Measurements from ENCODE around the gene SPDYE1.
"Not testable (repeated sequence)": the region's sequence is repeated elsewhere in the genome, so short reads cannot be mapped to it uniquely, and the experiment has no call there.

SPDYE1 gene, protein sequence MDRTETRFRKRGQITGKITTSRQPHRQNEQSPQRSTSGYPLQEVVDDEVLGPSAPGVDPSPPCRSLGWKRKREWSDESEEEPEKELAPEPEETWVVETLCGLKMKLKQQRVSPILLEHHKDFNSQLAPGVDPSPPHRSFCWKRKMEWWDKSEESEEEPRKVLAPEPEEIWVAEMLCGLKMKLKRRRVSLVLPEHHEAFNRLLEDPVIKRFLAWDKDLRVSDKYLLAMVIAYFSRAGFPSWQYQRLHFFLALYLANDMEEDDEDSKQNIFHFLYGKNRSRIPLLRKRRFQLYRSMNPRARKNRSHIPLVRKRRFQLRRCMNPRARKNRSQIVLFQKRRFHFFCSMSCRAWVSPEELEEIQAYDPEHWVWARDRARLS

DNA sequence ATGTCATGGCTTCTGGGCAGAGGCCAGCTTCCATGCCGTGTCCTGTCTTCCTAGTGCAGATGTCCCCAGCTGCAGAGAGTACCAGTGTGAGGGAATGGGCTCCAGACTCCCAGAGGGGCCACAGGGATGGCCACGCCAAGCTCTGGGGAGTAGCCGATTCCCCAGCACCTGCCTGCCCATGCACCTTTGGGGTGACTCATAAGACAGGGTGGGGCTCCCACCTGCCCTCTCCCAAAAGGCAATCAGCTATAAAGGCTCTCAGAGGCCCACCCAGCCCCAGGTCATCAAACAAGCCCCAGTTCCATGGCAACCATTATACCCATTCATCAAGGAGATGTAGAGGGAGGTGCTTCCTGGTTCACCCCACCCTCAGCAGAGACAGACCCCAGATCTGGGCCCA, at the start of gene SPDYE1:
Gene SPDYE1 (plus strand): TSS at position 366 of the 400 bp plus-strand sequence. CDS start 2,053 bp downstream, outside the sequence.
- not testable (repeated sequence) for DNase-seq

DNA sequence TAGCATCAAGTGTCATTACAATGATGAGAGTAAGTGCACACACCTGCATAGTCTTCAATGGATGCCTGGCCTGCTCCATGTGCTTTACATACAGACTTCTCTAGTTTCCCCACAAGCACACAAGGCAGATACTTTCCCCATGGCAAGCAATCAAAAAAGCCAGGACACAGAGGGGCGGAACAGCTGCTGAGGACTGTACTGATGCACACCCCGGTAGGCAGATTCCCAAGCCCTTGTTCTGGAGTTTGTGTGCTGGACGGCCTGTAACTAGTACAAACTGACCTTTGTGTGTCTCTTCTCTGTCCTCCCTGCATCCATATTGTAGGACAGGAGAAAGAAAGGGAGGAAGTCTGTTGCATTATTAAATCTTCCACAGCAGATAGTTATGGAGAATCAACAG, 45.7 kb upstream of the SPDYE1 start:
- DNase-seq, result no peak

GRCh38 chr7:43953071-43953470, 44.6 kb upstream of the SPDYE1 start:
- DNase-seq, result no peak

DNA sequence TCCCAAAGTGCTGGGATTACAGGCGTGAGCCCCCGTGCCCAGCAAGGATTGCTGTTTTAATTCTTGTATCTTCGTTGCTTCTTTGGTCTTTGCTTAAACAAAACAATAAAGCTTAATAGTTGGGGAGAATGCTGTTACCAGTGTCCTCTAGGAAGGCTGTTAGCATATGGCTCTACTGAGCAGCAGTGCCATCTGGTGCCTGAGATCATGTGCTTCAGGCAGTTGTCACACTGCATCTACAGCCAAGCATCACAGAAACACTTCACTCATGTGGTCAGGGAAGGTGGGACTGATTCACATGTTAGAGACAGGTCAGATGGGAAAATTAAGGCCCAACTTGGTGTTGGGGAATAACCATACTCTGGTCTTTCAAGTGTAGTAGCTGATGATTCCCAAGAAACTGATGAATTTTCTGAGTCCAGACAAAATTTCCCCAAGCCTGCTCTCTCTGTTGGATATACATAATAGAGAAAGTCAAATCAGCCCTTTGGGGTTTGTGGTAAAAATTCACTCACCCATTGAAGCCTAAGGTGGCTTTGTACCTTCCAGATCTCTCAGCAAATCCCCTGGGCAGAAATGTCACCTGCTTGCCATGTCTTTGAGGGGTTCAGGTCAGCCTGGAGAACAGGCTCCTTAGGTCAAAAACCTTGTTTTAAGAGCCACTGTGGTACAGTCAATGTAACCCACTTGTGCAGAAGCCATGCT, 43.0 kb upstream of the SPDYE1 start:
- DNase-seq, result peak in 1 of 2 donors; percentile 7

DNA sequence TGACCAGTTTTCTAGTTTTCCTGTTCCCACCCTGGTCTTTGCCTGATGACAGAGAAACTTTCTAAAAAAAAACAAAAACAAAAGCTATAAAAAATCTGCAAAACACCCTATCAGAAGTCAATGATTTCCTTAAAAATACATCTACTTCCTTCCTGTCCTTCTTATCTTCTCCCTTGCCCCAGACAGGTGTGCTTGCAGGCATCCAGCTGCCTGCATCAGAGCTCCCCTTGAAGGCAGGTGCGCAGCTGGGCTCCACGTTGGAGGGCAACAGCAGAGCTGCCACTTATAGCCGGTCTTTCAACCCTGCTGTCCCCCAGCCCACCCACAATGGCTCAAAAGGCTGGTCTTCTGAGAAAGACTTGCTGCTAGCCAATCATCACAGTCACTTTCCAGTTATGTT, 41.7 kb upstream of the SPDYE1 start:
- DNase-seq, result no peak

DNA sequence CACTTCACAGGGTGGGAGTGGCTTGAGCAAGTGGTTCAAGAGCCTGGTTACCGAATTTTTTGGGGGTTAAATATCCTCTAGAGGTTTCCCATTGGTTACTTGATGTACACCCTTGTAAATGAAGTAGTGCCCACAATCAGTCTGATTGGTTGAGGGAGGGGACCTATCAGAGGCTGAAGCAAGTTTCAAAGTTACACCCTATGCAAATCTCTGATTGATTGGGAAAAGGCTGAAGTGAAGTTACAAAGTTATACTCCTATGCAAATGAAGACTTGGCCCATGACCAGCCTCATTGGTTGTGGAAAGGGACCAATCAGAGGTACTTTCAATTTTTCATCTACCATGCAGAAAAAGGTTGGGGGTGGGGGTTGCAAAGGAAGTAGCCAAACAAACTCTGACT, 36.8 kb upstream of the SPDYE1 start:
- no peak for DNase-seq

DNA sequence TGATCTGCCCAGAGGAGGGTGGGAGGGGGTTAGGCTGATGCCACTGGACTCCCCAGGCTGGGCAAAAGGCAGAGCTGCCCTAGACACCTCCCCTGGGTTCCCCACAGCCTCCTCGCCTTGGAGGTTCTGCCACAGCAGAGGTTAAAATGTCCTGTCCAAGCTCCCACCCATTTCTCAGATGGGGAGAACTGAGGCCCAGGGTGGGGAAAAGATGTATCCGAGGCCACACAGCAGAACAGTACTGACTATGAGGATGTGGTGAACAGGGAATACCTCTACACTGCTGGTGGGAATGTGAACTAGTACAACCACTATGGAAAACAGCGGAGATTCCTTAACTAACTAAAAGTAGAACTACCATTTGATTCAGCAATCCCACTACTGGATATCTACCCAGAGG, 31.3 kb upstream of the SPDYE1 start:
- DNase-seq, result not testable (repeated sequence)

DNA sequence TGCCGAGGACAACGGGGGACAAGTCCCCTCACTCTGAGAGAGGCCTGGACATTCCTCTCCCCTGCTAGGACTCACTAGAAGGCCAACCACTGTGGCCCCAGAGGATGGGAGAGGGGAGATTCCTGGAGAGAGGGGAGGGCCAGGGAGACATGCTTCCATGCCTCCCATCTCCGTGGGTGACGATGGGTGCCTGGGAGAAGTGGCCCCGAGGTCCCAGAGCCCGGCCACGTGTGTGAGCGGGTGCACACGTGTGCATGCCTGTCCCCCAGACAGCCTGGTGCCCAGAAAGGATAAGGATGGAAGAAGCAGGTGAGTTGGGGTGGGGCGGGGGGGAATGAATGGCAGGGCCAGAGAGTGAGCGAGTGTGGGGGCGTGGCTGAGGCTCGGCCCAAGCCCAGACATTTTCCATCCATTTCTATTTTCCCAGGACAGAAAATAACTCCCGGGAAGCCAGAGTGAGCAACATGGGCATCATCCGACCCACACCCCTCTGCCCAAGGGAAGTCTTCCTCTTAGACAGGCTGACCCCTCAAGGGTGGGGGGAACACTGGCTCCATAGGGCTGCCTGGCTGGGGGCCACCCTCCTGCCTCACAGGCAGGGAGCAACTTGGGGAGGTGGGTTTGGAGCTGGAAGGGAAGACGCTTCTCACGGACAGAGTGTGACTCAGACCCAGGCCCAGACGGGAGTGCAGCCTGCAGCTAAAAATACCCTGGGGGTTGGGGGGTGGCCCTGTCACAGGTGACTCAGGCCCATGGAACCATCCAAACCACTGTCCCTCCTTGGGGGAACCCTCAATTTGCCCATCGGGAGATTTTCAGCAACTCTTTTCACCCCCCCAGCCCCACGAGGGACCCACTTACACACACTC, 29.3 kb upstream of the SPDYE1 start:
- not testable (repeated sequence) for DNase-seq

DNA sequence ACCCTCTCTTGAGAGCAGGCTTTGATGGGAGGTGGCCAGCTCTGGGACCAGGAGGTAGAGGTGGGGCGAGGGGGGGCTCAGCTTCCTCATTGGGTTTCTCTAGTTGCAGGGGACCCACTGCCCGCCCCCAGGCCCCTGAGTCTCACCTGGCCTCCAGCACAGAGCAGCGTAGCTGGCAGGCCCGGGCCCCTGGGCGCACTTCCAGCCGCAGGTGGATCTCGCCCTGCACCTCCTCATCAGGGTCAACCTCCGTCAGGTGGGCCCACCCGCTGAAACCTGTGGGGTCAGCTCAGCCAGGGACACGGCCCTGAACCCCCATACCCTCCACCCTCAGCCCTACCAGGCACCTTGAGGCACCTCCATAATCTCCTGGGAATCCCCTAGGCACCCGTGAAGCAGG, 28.1 kb upstream of the SPDYE1 start:
- DNase-seq, result not testable (repeated sequence)

- DNase-seq, result not testable (repeated sequence)
Measured at GRCh38 chr7:43970698-43971097, 27.0 kb upstream of the SPDYE1 start.

GRCh38 chr7:43974033-43974573, 23.6 kb upstream of the SPDYE1 start:
- not testable (repeated sequence) for DNase-seq

DNA sequence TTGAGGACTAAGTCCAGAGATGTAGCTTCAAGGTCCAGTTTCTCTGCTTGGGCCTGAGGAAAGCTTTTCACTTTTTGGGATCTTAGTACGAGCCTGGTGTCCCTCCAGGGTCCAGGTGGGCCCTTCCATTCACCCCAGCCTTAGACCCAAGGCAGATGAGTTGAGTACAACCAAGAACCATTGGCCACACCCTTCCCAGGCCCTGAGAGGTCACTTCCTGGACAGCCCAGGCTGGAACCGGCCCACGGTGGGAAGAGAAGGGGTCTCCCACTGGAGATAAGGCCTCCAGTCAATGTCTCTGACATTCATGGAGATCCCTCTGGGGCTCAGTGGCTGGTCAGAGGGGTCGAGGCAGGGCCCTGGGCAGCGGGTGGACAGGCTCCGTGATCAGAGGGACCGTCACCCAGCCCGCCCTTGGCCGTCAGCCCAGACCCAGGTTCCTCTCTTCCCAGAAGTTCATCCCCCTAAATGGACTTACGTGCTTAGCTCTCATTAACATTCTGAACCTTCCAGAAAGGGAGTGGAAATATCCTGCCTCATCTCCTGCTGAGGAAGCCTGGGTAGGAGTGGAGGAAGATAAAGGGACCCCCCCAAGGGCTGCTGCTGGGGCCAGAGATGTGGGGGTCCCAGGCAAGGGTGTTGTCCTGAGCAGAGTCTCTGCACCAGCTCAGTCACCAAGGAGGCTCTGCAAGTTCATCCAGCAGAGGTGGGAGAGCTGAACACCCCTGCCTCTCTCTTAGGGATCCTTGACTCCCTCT, 22.8 kb upstream of the SPDYE1 start:
- not testable (repeated sequence) for DNase-seq

DNA sequence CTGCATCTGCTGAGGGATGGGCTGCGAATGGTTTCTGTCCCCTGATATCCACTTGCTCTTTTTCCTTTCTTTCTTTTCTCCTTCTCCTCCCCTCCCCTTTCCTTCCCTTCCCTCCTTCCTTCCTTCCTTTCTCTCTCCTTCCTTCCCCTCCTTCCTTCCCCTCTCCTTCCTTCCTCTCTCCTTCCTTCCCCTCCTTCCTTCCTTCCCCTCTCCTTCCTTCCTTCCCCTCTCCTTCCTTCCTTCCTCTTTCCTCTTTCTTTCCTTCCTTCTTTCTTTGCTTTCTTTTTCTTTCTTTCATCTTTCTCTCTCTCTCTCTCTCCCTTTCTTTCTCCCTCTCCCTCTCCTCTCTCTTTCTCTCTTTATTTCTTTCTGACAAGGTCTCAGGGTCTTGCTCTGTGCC, 20.2 kb upstream of the SPDYE1 start:
- DNase-seq, result no peak

GRCh38 chr7:43978102-43978501, 19.6 kb upstream of the SPDYE1 start:
- not testable (repeated sequence) for DNase-seq

DNA sequence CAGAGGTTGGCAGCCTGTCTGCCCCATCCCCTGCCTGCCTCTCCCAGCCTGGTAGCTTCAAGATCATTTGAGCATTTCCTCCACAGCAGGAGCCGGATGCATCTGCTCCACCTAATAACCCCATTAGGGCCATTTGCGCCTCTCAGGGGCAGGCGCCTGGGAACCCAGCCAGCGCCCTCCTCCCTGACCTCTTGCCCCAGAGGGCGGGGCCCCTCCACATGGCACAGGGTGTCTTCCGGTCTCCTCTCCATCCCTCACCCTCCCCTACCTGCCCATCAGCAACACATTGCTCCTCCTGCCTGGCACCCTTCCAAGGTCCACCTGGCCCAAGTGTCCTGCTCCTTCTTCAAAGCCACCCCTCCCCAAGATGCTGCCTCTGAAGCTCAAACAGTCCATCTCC, 14.8 kb upstream of the SPDYE1 start:
- DNase-seq, result not testable (repeated sequence)

- not testable (repeated sequence) for DNase-seq
Measured at GRCh38 chr7:43983736-43984135, 14.0 kb upstream of the SPDYE1 start.

- peak; percentile 82 to 87 for DNase-seq
Measured at GRCh38 chr7:43985904-43986864, 11.5 kb upstream of the SPDYE1 start.

GRCh38 chr7:43987476-43987875, 10.2 kb upstream of the SPDYE1 start:
- DNase-seq, result not testable (repeated sequence)

DNA sequence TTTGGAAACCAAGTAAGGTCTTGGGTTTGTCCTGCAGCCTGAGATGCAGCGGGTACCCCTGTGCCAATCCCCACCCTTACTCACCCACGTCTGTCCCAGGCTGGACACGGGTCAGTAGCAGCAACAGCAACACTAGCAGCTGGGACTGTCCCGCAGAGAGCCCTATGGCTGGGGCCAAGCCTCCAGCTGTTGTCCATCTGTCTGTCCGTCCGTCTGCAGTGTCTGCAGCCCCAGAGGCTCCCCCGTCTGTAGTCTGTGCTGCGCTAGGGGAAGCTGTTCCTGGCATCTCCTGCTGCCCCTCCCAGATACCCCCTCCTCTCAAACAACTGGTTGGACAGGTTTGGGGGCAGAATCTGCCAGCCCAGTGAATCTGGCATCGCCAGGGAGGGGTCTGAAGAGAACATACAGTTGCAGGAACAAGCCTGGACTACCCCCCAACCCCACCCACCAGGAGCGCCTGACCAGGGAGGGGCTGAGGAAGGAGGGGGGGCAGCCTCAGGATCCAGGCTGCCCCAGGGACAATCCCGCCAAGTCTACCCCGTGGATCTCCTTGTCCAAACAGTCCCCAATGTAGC, 7.6 kb upstream of the SPDYE1 start:
- DNase-seq, result not testable (repeated sequence)

GRCh38 chr7:43990829-43991228, 6.9 kb upstream of the SPDYE1 start:
- DNase-seq, result not testable (repeated sequence)

Data from CD4-positive, alpha-beta T cell treated with Interferon alpha-2 for 1 hour (primary cell).